Ovary (tissue), 3 donors: ENCODE measurements around the gene GRK5.

ENCODE experiments used
- EP300 ChIP-seq: sonication (generic); formaldehyde crosslinking; IDR thresholded peaks from one replicate; pipeline ENCODE4 v1.6.1; 2017; ENCODE audit warnings: antibody characterized with exemption
- POLR2A ChIP-seq: fragments of 450-650 bp; IDR thresholded peaks from one replicate; pipeline ENCODE4 v1.6.1; 2017; ENCODE audit warnings: antibody characterized with exemption, mild to moderate bottlenecking, moderate library complexity
- TF ChIP-seq, protein P1 (sequence below), 3 donors: fragments of 450-650 bp in 2 of 3; fragments of 200-600 bp in 1 of 3; IDR thresholded peaks; one replicate each; pipeline versions ENCODE4 v1.5.1 to v1.8.0; 2016 to 2022; ENCODE audit warnings: antibody characterized with exemption in 3 of 3, mild to moderate bottlenecking in 1 of 3
- donor health status: DM: no; HTN: no; CAD: no.

DNA sequence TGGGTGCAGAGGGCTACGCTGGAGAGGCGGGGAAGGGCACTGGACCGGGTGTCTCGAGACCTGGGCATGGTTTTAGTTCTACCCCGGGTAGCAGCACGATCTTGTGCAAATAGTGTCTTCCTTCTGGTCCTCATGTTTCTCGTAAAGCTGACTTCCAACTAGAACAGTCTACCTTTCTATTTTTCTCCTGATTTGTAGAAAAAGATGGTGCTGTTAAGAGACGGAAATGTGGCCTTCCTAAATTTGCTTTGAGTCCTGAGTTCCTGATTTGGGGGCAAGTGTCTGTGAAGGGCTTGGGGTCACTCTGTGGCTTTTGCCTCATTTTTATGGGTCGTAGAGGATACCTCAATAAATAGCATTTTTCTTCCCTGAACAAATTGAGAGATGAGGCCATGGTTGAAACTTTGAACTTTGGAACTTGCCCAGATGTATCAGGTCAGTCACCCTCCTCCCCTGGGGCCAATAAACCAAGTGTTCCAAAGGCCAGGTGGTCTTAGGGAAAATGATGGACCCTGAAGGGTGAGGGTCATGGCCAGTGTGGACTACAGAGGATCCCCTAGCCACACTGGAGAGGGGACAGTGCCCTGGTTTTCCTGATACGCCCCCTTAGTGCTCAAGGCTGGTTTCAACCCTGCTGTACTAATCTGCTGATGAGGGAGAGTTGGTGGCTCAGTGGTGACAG, 45.2 kb downstream of the GRK5 start:
- TF ChIP-seq, protein P1, sequence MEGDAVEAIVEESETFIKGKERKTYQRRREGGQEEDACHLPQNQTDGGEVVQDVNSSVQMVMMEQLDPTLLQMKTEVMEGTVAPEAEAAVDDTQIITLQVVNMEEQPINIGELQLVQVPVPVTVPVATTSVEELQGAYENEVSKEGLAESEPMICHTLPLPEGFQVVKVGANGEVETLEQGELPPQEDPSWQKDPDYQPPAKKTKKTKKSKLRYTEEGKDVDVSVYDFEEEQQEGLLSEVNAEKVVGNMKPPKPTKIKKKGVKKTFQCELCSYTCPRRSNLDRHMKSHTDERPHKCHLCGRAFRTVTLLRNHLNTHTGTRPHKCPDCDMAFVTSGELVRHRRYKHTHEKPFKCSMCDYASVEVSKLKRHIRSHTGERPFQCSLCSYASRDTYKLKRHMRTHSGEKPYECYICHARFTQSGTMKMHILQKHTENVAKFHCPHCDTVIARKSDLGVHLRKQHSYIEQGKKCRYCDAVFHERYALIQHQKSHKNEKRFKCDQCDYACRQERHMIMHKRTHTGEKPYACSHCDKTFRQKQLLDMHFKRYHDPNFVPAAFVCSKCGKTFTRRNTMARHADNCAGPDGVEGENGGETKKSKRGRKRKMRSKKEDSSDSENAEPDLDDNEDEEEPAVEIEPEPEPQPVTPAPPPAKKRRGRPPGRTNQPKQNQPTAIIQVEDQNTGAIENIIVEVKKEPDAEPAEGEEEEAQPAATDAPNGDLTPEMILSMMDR (IDR thresholded peaks at IDR 0.05): no peak
- TF ChIP-seq EP300 (no peak), POLR2A (no peak)
